Mucosa of rectum (tissue), 2 donors: ENCODE data around the gene CAMKMT.

Experiments
- H3K27ac ChIP-seq, 2 donors: one replicate each; pipeline ENCODE4 v1.7.0; 2013; ENCODE audit warnings: inconsistent platforms in 2 of 2, low read depth in 2 of 2, low read length in 2 of 2
- H3K27me3 ChIP-seq, 2 donors: one replicate each; pipeline ENCODE4 v1.7.0; 2013; ENCODE audit warnings: low read length in 2 of 2; ENCODE audit not compliant: control insufficient read depth in 2 of 2, insufficient read depth in 2 of 2
- H3K36me3 ChIP-seq, 2 donors: one replicate each; pipeline ENCODE4 v1.7.0; 2013; ENCODE audit warnings: low read length in 2 of 2; ENCODE audit not compliant: control insufficient read depth in 2 of 2, insufficient read depth in 2 of 2
- H3K4me1 ChIP-seq, 2 donors: one replicate each; pipeline ENCODE4 v1.7.0; 2013; ENCODE audit warnings: low read length in 2 of 2, mild to moderate bottlenecking in 1 of 2; ENCODE audit not compliant: control insufficient read depth in 2 of 2, insufficient read depth in 2 of 2
- H3K4me3 ChIP-seq, 2 donors: one replicate each; pipeline ENCODE4 v1.7.0; 2013; ENCODE audit warnings: low read length in 2 of 2
- H3K9ac ChIP-seq, 2 donors: one replicate each; pipeline ENCODE4 v1.7.0; 2013; ENCODE audit warnings: low read length in 2 of 2, low read depth in 1 of 2, mild to moderate bottlenecking in 1 of 2
- H3K9me3 ChIP-seq, 2 donors: one replicate each; pipeline ENCODE4 v1.7.0; 2013; ENCODE audit warnings: low read length in 2 of 2; ENCODE audit not compliant: control insufficient read depth in 2 of 2
- donor health status: healthy.
- donor health status: Normal muscosa, but diverticular disease.

CAMKMT gene

DNA sequence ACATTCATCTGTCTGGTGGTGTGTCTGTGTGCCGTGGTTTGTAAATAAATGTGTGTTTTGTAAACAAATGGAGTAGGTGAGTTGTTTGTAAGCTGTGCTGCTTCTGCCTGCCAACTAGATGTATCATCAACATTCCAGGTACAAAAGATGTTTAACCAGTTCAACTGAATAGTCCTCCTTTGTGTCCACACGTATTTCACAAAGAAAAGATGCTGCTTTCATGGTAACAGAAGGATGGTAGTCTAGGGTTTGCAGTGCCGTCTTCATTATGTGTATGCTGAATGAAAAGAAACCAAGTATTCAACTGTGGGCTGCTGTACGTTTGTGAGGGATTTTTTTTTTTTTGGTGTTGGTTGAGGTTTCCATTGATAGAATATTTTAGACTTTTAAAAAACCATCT is 72.1 kb downstream of the CAMKMT start:
- Histone ChIP-seq H3K4me3 (no peak overlapping the region), H3K9me3 (no peaks in the 10 kb centered on the region), H3K9ac (no peak overlapping the region), H3K36me3 (no peaks in the 10 kb centered on the region), H3K27ac (no peak overlapping the region), H3K4me1 (no peaks in the 10 kb centered on the region), H3K27me3 (no peaks in the 10 kb centered on the region)

GRCh38 chr2:44441200-44441599 is 79.5 kb downstream of the CAMKMT start:
- H3K27me3 ChIP-seq: no peaks in the 10 kb centered on the region
- no peak overlapping the region for H3K27ac ChIP-seq
- no peaks in the 10 kb centered on the region for H3K4me1 ChIP-seq
- H3K9me3 ChIP-seq: no peaks in the 10 kb centered on the region
- H3K36me3 ChIP-seq: peaks cover 0 to 2% of the 10 kb centered on the region in 2 donors
- H3K4me3 ChIP-seq: no peak overlapping the region
- no peak overlapping the region for H3K9ac ChIP-seq

- H3K9me3 ChIP-seq: no peaks in the 10 kb centered on the region
- no peak overlapping the region for H3K9ac ChIP-seq
- peaks cover 0 to 2% of the 10 kb centered on the region in 2 donors for H3K36me3 ChIP-seq
- H3K27ac ChIP-seq: no peak overlapping the region
- H3K27me3 ChIP-seq: no peaks in the 10 kb centered on the region
- no peak overlapping the region for H3K4me3 ChIP-seq
- no peaks in the 10 kb centered on the region for H3K4me1 ChIP-seq
These were observed 80.3 kb downstream of the CAMKMT start for GRCh38 chr2:44442019-44442418.

DNA sequence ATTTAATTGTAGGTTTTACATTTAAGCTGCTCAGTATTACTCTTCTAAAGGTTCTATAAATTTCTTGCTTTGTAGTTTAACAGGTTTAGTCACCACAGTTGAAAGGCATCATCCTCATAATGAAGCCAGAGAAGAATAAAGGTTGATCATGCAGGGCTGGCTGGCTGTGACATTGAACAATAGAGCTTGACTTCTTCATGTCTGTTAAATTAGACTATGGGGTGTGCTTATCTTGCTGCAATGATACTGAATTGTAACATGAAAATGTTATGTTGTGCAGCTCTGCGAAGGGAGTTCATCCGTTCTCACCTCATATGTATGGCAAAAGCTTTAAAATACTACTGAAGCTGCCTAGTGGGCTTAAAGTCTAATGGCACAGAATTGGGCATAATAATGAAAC is 81.8 kb downstream of the CAMKMT start:
- Histone ChIP-seq H3K9ac (no peak overlapping the region), H3K4me3 (no peak overlapping the region), H3K9me3 (no peaks in the 10 kb centered on the region), H3K4me1 (no peaks in the 10 kb centered on the region), H3K27me3 (no peaks in the 10 kb centered on the region), H3K36me3 (peaks cover 0 to 2% of the 10 kb centered on the region in 2 donors), H3K27ac (no peak overlapping the region)

GRCh38 chr2:44444881-44445280 is 83.1 kb downstream of the CAMKMT start:
- no peaks in the 10 kb centered on the region for H3K9me3 ChIP-seq
- H3K9ac ChIP-seq: no peak overlapping the region
- H3K36me3 ChIP-seq: peaks cover 0 to 2% of the 10 kb centered on the region in 2 donors
- H3K27ac ChIP-seq: no peak overlapping the region
- H3K27me3 ChIP-seq: no peaks in the 10 kb centered on the region
- no peak overlapping the region for H3K4me3 ChIP-seq
- no peaks in the 10 kb centered on the region for H3K4me1 ChIP-seq

DNA sequence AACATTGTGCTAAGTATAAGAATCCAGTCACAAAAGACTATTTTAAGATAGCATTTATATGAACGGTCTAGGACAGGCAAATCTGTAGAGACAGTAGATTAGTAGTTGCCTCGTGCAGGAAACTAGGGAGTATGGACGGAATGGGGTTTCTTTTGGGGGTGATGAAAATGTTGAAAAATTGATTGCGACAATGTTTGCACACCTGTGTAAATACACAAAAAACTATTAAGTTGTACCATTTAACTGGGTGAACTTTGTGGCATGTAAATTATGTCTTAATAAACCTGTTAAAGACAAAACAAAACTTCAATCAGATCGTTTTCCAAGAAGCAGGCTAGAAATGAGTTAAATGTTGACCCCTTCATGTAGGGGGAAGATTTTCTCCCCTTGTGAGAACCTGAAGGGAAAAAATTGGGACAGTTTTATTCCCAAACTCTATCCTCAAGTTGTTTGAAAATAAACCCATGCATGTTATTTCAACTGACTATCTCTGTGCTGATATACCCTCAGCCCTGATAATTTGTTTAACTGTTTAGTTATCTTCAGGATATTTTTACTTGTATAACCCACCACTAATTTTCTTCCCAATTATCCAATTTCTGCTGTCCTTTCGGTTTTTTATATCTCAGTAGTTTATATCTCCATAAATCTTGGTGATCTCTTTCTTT is 87.2 kb downstream of the CAMKMT start:
- H3K36me3 ChIP-seq: peaks cover 0 to 2% of the 10 kb centered on the region in 2 donors
- H3K4me3 ChIP-seq: no peak overlapping the region
- no peaks in the 10 kb centered on the region for H3K4me1 ChIP-seq
- H3K27me3 ChIP-seq: no peaks in the 10 kb centered on the region
- no peak overlapping the region for H3K9ac ChIP-seq
- H3K27ac ChIP-seq: no peak overlapping the region
- H3K9me3 ChIP-seq: no peaks in the 10 kb centered on the region

DNA sequence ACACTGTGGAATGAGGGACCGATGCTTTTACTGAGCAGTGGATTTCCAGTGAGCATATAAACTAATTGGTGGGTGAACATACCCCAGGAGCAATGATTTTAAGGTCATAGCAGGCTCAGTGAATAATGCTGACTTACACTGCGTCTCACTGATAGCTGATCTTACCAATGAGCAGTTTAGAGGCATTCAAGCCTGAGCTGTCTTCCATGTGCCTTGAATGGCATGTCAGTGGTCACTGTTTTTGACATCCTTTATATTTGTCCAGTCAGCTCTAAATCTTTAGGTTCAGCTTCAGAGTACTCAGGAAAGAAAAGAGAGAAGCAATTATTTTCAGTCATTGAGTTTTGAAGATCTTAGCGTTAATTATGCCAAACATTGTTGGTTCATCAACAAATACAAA is 88.3 kb downstream of the CAMKMT start:
- Histone ChIP-seq H3K36me3 (no peaks in the 10 kb centered on the region), H3K27me3 (no peaks in the 10 kb centered on the region), H3K9me3 (no peaks in the 10 kb centered on the region), H3K9ac (no peak overlapping the region), H3K27ac (no peak overlapping the region), H3K4me1 (no peaks in the 10 kb centered on the region), H3K4me3 (no peak overlapping the region)

GRCh38 chr2:44450806-44451205 is 89.1 kb downstream of the CAMKMT start:
- no peak overlapping the region for H3K27ac ChIP-seq
- no peak overlapping the region for H3K9ac ChIP-seq
- no peak overlapping the region for H3K4me3 ChIP-seq
- no peaks in the 10 kb centered on the region for H3K4me1 ChIP-seq
- H3K36me3 ChIP-seq: no peaks in the 10 kb centered on the region
- H3K9me3 ChIP-seq: no peaks in the 10 kb centered on the region
- H3K27me3 ChIP-seq: no peaks in the 10 kb centered on the region

DNA sequence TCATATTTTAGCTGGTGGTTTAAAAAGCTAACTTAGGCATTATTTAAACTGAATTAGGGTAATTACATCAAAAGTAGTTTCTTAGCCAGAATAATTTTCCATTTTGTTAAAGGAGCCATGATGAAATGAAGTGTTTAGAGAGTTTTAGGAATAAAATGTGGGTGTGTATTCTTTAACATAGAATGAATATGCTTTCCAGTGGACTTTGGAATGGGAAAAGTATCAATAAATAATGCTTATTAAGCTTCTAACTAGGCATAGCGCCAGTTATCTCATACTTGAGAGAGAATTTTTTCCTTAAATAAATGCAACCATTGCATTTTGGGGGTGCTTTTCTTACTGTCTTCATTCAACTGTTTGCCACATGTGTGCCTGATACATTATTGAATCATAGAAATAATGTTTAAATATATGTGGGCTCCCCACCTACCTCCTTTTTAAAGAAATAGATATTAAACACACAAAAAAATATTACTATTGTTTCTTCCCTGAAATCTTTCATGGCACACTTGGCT is 90.4 kb downstream of the CAMKMT start:
- Histone ChIP-seq H3K4me1 (no peaks in the 10 kb centered on the region), H3K27me3 (no peaks in the 10 kb centered on the region), H3K36me3 (no peaks in the 10 kb centered on the region), H3K27ac (no peak overlapping the region), H3K9ac (no peak overlapping the region), H3K4me3 (no peak overlapping the region), H3K9me3 (no peaks in the 10 kb centered on the region)

- Histone ChIP-seq H3K9me3 (no peaks in the 10 kb centered on the region), H3K27me3 (no peaks in the 10 kb centered on the region), H3K9ac (no peak overlapping the region), H3K4me3 (no peak overlapping the region), H3K4me1 (no peaks in the 10 kb centered on the region), H3K36me3 (no peaks in the 10 kb centered on the region), H3K27ac (no peak overlapping the region)
These were observed 91.5 kb downstream of the CAMKMT start for GRCh38 chr2:44453259-44453658.
